ENCODE data around the gene TTC13.
A peak's percentile ranks its signal among the peaks of the same experiment; 100 is the strongest.

Gene TTC13

DNA sequence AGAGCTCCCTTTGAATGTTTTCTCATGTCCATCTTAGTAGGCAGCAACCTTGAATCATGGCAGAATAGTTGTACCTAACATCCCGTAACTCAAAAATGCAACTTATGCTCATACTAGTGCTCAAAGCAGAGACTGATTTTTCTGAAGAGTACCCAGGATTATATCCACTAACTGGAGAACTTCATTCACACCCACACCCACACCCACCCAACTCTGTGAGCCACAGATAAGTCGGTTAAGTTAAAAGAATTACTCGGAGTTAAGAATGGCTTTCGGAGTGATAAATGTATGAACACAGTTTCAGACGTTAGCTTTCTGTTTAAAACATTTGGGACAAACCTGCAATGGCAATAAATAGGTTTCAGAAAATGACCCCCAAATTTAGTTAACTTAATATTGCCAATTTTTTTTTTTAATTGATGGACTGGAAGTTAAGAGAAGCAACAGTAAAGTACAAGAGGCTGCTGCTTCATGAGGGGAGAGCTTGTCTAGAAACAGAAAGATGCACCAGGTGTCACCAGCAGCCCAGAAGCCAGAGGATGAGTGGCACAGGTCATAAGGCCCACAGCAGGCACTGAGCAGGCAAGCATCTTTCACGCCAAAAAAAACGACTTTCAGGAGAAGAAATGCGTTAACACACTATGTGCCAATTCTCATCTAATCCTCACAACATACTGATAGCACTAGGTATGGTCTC lies 61.9 kb downstream of the TTC13 start:
- Histone ChIP-seq H3K4ac (ENCODE audit: low read depth, low read length) (no peak overlapping the region), H3K9ac (ENCODE audit: low read length) (no peak overlapping the region), H3K4me3 (ENCODE audit: low read length) (no peak overlapping the region), H3K4me1 (ENCODE audit: control insufficient read depth, low read depth, low read length) (no peaks in the 10 kb centered on the region), H4K5ac (ENCODE audit: low read length) (no peak overlapping the region), H3K36me3 (ENCODE audit: control insufficient read depth, insufficient read depth, low read length) (no peaks in the 10 kb centered on the region), H3K27me3 (ENCODE audit: insufficient read depth, low read length, poor library complexity) (no peaks in the 10 kb centered on the region), H3K23ac (ENCODE audit: low read length) (no peak overlapping the region), H3K56ac (ENCODE audit: low read length) (no peak overlapping the region), H4K8ac (ENCODE audit: low read depth, low read length) (no peak overlapping the region), H3K79me2 (ENCODE audit: control insufficient read depth, insufficient read depth, low read length) (no peaks in the 10 kb centered on the region), H3K4me2 (ENCODE audit: low read length) (no peak overlapping the region), H3K18ac (ENCODE audit: low read length) (no peak overlapping the region), H2BK5ac (ENCODE audit: low read length) (no peak overlapping the region), H3K27ac (ENCODE audit: low read depth, low read length) (no peak overlapping the region), H2BK120ac (ENCODE audit: low read depth, low read length) (no peak overlapping the region), H2BK15ac (replicated peaks; ENCODE audit: low read depth) (no peak overlapping the region), H2AK5ac (ENCODE audit: low read length) (no peak overlapping the region), H3K79me1 (ENCODE audit: low read length) (no peaks in the 10 kb centered on the region)
- WGBS (ENCODE audit: extremely low coverage, insufficient coverage, low lambda C conversion rate) = no CpG with 5 or more reads among the region's 8 CpGs
- no peak for DNase-seq

DNA sequence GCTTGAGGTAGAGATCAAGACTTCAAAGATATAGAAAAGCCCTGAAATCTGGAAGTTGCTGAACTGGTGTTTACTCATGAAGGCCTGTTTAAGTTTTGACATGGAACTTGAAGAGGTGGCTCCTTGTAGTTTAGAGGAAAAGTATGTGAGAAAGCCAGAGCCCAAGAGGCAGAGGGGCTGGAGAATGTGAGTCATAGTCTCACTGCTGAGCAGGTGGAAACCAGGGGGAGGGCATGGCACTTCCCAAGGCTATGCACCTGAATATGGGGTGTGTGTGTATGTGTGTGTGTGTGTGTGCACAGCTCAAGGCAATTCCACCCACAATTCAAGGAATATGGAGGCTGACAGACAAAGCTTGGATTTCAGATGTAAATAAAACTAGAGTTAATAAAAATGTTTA lies 63.6 kb downstream of the TTC13 start:
- H3K4me3 ChIP-seq (ENCODE audit: low read length) = no peak overlapping the region
- H2BK120ac ChIP-seq (ENCODE audit: low read depth, low read length) = no peak overlapping the region
- H4K5ac ChIP-seq (ENCODE audit: low read length) = no peak overlapping the region
- DNase-seq = peak; percentile 23
- H3K27ac ChIP-seq (ENCODE audit: low read depth, low read length) = no peak overlapping the region
- no peaks in the 10 kb centered on the region for H3K4me1 ChIP-seq (ENCODE audit: control insufficient read depth, low read depth, low read length)
- no peak overlapping the region for H3K56ac ChIP-seq (ENCODE audit: low read length)
- H3K79me1 ChIP-seq (ENCODE audit: low read length) = no peaks in the 10 kb centered on the region
- H2AK5ac ChIP-seq (ENCODE audit: low read length) = no peak overlapping the region
- H3K9ac ChIP-seq (ENCODE audit: low read length) = no peak overlapping the region
- no peak overlapping the region for H4K8ac ChIP-seq (ENCODE audit: low read depth, low read length)
- H3K79me2 ChIP-seq (ENCODE audit: control insufficient read depth, insufficient read depth, low read length) = no peaks in the 10 kb centered on the region
- H3K23ac ChIP-seq (ENCODE audit: low read length) = no peak overlapping the region
- H3K36me3 ChIP-seq (ENCODE audit: control insufficient read depth, insufficient read depth, low read length) = no peaks in the 10 kb centered on the region
- no peak overlapping the region for H3K4ac ChIP-seq (ENCODE audit: low read depth, low read length)
- H3K27me3 ChIP-seq (ENCODE audit: insufficient read depth, low read length, poor library complexity) = no peaks in the 10 kb centered on the region
- H3K4me2 ChIP-seq (ENCODE audit: low read length) = no peak overlapping the region
- no peak overlapping the region for H3K18ac ChIP-seq (ENCODE audit: low read length)
- no peak overlapping the region for H2BK5ac ChIP-seq (ENCODE audit: low read length)
- no peak overlapping the region for H2BK15ac ChIP-seq (replicated peaks; ENCODE audit: low read depth)

DNA sequence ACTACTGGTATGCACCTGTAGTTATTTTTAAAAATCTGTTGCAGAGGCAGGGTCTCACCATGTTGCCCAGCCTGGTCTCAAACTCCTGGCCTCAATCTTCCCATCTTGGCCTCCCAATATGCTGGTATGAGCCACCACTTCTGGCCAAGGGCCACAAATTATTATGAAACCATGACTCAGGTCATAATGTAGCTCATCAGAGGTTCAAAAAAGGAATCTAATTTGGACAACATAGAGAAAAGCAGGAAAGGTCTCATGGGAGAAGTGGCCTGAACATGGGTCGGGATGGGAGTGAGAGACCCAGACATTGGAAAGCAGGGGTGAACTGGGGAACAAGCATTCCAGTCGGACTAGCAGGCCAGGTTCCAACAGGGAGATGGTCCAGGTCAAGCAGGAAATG lies 65.2 kb downstream of the TTC13 start:
- Histone ChIP-seq H4K5ac (ENCODE audit: low read length) (no peak overlapping the region), H2AK5ac (ENCODE audit: low read length) (no peak overlapping the region), H3K4ac (ENCODE audit: low read depth, low read length) (no peak overlapping the region), H3K4me3 (ENCODE audit: low read length) (no peak overlapping the region), H2BK5ac (ENCODE audit: low read length) (no peak overlapping the region), H3K4me1 (ENCODE audit: control insufficient read depth, low read depth, low read length) (no peaks in the 10 kb centered on the region), H4K8ac (ENCODE audit: low read depth, low read length) (no peak overlapping the region), H3K79me1 (ENCODE audit: low read length) (no peaks in the 10 kb centered on the region), H3K18ac (ENCODE audit: low read length) (no peak overlapping the region), H2BK15ac (replicated peaks; ENCODE audit: low read depth) (no peak overlapping the region), H3K79me2 (ENCODE audit: control insufficient read depth, insufficient read depth, low read length) (no peaks in the 10 kb centered on the region), H3K36me3 (ENCODE audit: control insufficient read depth, insufficient read depth, low read length) (no peaks in the 10 kb centered on the region), H3K56ac (ENCODE audit: low read length) (no peak overlapping the region), H3K9ac (ENCODE audit: low read length) (no peak overlapping the region), H3K4me2 (ENCODE audit: low read length) (no peak overlapping the region), H3K27me3 (ENCODE audit: insufficient read depth, low read length, poor library complexity) (no peaks in the 10 kb centered on the region), H3K27ac (ENCODE audit: low read depth, low read length) (no peak overlapping the region), H3K23ac (ENCODE audit: low read length) (no peak overlapping the region), H2BK120ac (ENCODE audit: low read depth, low read length) (no peak overlapping the region)
- no peak for DNase-seq
- no CpG with 5 or more reads among the region's 2 CpGs for WGBS (ENCODE audit: extremely low coverage, insufficient coverage, low lambda C conversion rate)

DNA sequence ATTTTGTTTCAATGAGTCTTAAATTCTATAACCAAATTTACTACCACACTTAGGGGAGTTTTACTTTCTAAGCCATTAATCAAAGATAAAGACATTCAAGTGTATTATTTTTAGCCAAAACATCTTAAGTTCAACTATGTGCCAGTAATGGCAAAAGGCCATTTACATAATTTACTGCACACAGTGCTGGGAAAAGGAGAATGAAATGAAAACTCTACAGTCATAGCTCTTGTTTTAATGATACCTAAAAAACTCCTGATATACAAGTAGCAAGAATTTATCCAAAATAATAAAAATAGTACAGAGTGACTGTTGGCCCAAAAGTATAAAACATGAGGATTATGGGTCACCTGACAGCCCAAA lies 67.9 kb downstream of the TTC13 start:
- no peak overlapping the region for H3K56ac ChIP-seq (ENCODE audit: low read length)
- H3K18ac ChIP-seq (ENCODE audit: low read length) = no peak overlapping the region
- no peaks in the 10 kb centered on the region for H3K27me3 ChIP-seq (ENCODE audit: insufficient read depth, low read length, poor library complexity)
- H3K4ac ChIP-seq (ENCODE audit: low read depth, low read length) = no peak overlapping the region
- H3K27ac ChIP-seq (ENCODE audit: low read depth, low read length) = no peak overlapping the region
- no peak overlapping the region for H3K23ac ChIP-seq (ENCODE audit: low read length)
- DNase-seq = no peak
- no peak overlapping the region for H2AK5ac ChIP-seq (ENCODE audit: low read length)
- no peaks in the 10 kb centered on the region for H3K36me3 ChIP-seq (ENCODE audit: control insufficient read depth, insufficient read depth, low read length)
- no peak overlapping the region for H2BK5ac ChIP-seq (ENCODE audit: low read length)
- no peaks in the 10 kb centered on the region for H3K79me2 ChIP-seq (ENCODE audit: control insufficient read depth, insufficient read depth, low read length)
- no peak overlapping the region for H4K5ac ChIP-seq (ENCODE audit: low read length)
- H3K4me2 ChIP-seq (ENCODE audit: low read length) = no peak overlapping the region
- no peak overlapping the region for H3K9ac ChIP-seq (ENCODE audit: low read length)
- no peak overlapping the region for H4K8ac ChIP-seq (ENCODE audit: low read depth, low read length)
- H2BK120ac ChIP-seq (ENCODE audit: low read depth, low read length) = no peak overlapping the region
- H3K4me3 ChIP-seq (ENCODE audit: low read length) = no peak overlapping the region
- H3K4me1 ChIP-seq (ENCODE audit: control insufficient read depth, low read depth, low read length) = no peaks in the 10 kb centered on the region
- no peaks in the 10 kb centered on the region for H3K79me1 ChIP-seq (ENCODE audit: low read length)
- H2BK15ac ChIP-seq (replicated peaks; ENCODE audit: low read depth) = no peak overlapping the region

DNA sequence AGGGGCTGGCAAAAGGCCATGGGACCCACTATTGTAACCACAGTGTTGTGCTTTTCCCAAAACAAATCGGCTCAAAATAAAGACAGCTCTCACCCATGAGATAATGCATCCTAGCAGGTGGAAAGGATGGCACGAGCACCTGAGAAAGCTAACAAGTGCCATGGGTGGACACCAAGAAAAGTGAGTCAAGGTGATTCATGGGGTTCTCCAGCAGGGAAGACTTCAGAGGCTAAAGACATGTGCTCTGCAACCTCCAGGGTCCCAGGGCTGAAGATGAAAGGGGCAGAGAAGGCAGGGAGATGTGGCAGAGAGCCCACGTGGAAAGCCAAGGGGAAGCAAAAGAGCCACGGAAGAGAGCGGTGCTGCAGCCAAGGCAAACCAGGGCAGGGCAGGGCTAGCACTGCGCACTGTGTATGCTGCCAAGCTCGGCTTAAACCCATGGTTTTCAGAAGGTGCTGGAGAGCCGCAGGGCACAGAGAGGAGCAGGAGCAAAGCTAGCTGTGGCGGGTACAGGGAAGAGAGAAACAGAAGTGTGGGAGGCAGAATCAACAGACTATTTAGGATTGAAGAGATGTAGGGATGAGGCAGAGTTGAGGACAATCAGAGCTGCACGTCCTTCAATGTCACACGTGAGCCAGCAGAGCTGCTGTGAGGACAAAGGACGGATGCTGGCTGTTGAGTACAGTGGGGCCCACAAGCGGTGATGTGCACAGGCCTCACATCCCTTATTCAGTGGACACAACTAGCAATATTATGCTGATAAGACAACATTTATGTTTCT lies 68.5 kb downstream of the TTC13 start:
- Histone ChIP-seq H2BK5ac (ENCODE audit: low read length) (no peak overlapping the region), H3K4me1 (ENCODE audit: control insufficient read depth, low read depth, low read length) (no peaks in the 10 kb centered on the region), H3K4ac (ENCODE audit: low read depth, low read length) (no peak overlapping the region), H3K27me3 (ENCODE audit: insufficient read depth, low read length, poor library complexity) (no peaks in the 10 kb centered on the region), H3K23ac (ENCODE audit: low read length) (no peak overlapping the region), H3K9ac (ENCODE audit: low read length) (no peak overlapping the region), H2BK15ac (replicated peaks; ENCODE audit: low read depth) (no peak overlapping the region), H3K18ac (ENCODE audit: low read length) (no peak overlapping the region), H3K36me3 (ENCODE audit: control insufficient read depth, insufficient read depth, low read length) (no peaks in the 10 kb centered on the region), H4K8ac (ENCODE audit: low read depth, low read length) (no peak overlapping the region), H2BK120ac (ENCODE audit: low read depth, low read length) (no peak overlapping the region), H3K27ac (ENCODE audit: low read depth, low read length) (no peak overlapping the region), H4K5ac (ENCODE audit: low read length) (no peak overlapping the region), H3K56ac (ENCODE audit: low read length) (no peak overlapping the region), H3K4me2 (ENCODE audit: low read length) (no peak overlapping the region), H3K4me3 (ENCODE audit: low read length) (no peak overlapping the region), H3K79me2 (ENCODE audit: control insufficient read depth, insufficient read depth, low read length) (no peaks in the 10 kb centered on the region), H2AK5ac (ENCODE audit: low read length) (no peak overlapping the region), H3K79me1 (ENCODE audit: low read length) (no peaks in the 10 kb centered on the region)
- no peak for DNase-seq
- no CpG with 5 or more reads among the region's 13 CpGs for WGBS (ENCODE audit: extremely low coverage, insufficient coverage, low lambda C conversion rate)

Measured in mesendoderm (in vitro differentiated cells).